Tibial artery (tissue), 4 donors: ENCODE results near the gene INPP5F.

Experiments
- DNase-seq, 2 donors: peaks; one replicate each; pipeline ENCODE4 v3.0.0-alpha.2; 2019
- H3K27ac ChIP-seq, 2 donors: fragments of 200-600 bp; sonication (generic) in 1 of 2; 1 replicate in 1 of 2; 2 replicates in 1 of 2; pipeline ENCODE4 v1.5.1; 2018 to 2019; ENCODE audit warnings: mild to moderate bottlenecking in 1 of 2
- H3K27me3 ChIP-seq, 2 donors: fragments of 200-600 bp; sonication (generic) in 1 of 2; one replicate each; pipeline versions ENCODE4 v1.5.1 to v1.6.0; 2016 to 2019
- H3K36me3 ChIP-seq, 3 donors: fragments of 200-600 bp; sonication (generic) in 2 of 3; one replicate each; pipeline ENCODE4 v1.5.1; 2016 to 2019; ENCODE audit warnings: mild to moderate bottlenecking in 2 of 3
- H3K4me1 ChIP-seq, 4 donors: fragments of 200-600 bp; sonication (generic) in 2 of 4; 1 replicate in 3 of 4; 2 replicates in 1 of 4; pipeline ENCODE4 v1.5.1; 2016 to 2019
- H3K4me3 ChIP-seq, 2 donors: fragments of 200-600 bp; sonication (generic) in 1 of 2; 1 replicate in 1 of 2; 2 replicates in 1 of 2; pipeline ENCODE4 v1.5.1; 2018 to 2019; ENCODE audit warnings: mild to moderate bottlenecking in 2 of 2
- H3K9me3 ChIP-seq, 3 donors: fragments of 200-600 bp; sonication (generic) in 1 of 3; one replicate each; pipeline ENCODE4 v1.5.1; 2016 to 2019
- CTCF ChIP-seq, 2 experiments: fragments of 200-600 bp in 1 of 2; fragments of 450-650 bp in 1 of 2; IDR thresholded peaks; one replicate each; pipeline ENCODE4 v1.5.1; 2017 to 2019; ENCODE audit warnings: antibody characterized with exemption in 2 of 2, mild to moderate bottlenecking in 1 of 2, moderate library complexity in 1 of 2
- intact Hi-C: fragments of 100-400 bp; cut with DNase I; formaldehyde crosslinking; loops from one replicate; pipeline ENCODE4 v1.15.0; 2023; ENCODE audit warnings: low total_unique reads

Gene INPP5F

GRCh38 chr10:119758448-119759195, 32.8 kb downstream of the INPP5F start:
- no peak overlapping the region for H3K27ac ChIP-seq
- intact Hi-C loops: loop anchor here (10.0 kb wide), 1 partner anchor 56 kb away; no protein-coding TSS in a partner anchor
- H3K27me3 ChIP-seq: no peaks in the 10 kb centered on the region
- no peaks in the 10 kb centered on the region for H3K36me3 ChIP-seq
- H3K4me1 ChIP-seq: peaks cover 0 to 34% (median 9%) of the 10 kb centered on the region in 4 donors
- DNase-seq: no peak
- no peak overlapping the region for H3K4me3 ChIP-seq
- no peak for TF ChIP-seq CTCF (IDR thresholded peaks at IDR 0.05)
- no peaks in the 10 kb centered on the region for H3K9me3 ChIP-seq

GRCh38 chr10:119759832-119760231, 34.0 kb downstream of the INPP5F start:
- no peak overlapping the region for H3K27ac ChIP-seq
- intact Hi-C loops: loop anchor here (10.0 kb wide), 1 partner anchor 55 kb away; no protein-coding TSS in a partner anchor

GRCh38 chr10:119761106-119761505, 35.3 kb downstream of the INPP5F start:
- no peaks in the 10 kb centered on the region for H3K9me3 ChIP-seq
- TF ChIP-seq CTCF (IDR thresholded peaks at IDR 0.05): no peak

More at GRCh38 chr10:119759832-119760231, 34.0 kb downstream of the INPP5F start:
- Histone ChIP-seq H3K4me1 (peaks cover 0 to 30% (median 7%) of the 10 kb centered on the region in 4 donors), H3K9me3 (no peaks in the 10 kb centered on the region), H3K4me3 (no peak overlapping the region), H3K27me3 (no peaks in the 10 kb centered on the region), H3K36me3 (no peaks in the 10 kb centered on the region)
- TF ChIP-seq CTCF (IDR thresholded peaks at IDR 0.05): no peak
- DNase-seq: no peak

GRCh38 chr10:119762035-119762434, 36.2 kb downstream of the INPP5F start:
- Histone ChIP-seq H3K4me3 (no peak overlapping the region), H3K9me3 (no peaks in the 10 kb centered on the region), H3K27ac (peak overlapping the region in 1 of 2 donors; percentile 38), H3K36me3 (no peaks in the 10 kb centered on the region), H3K4me1 (peaks cover 0 to 18% (median 3%) of the 10 kb centered on the region in 4 donors), H3K27me3 (no peaks in the 10 kb centered on the region)
- DNase-seq: no peak
- intact Hi-C loops: no loop called here
- TF ChIP-seq CTCF (IDR thresholded peaks at IDR 0.05): no peak

More at GRCh38 chr10:119761106-119761505, 35.3 kb downstream of the INPP5F start:
- Histone ChIP-seq H3K27ac (peak overlapping the region; percentile 31 to 48), H3K27me3 (no peaks in the 10 kb centered on the region), H3K36me3 (no peaks in the 10 kb centered on the region), H3K4me3 (no peak overlapping the region), H3K4me1 (peaks cover 0 to 18% (median 3%) of the 10 kb centered on the region in 4 donors)
- intact Hi-C loops: no loop called here
- no peak for DNase-seq

DNA sequence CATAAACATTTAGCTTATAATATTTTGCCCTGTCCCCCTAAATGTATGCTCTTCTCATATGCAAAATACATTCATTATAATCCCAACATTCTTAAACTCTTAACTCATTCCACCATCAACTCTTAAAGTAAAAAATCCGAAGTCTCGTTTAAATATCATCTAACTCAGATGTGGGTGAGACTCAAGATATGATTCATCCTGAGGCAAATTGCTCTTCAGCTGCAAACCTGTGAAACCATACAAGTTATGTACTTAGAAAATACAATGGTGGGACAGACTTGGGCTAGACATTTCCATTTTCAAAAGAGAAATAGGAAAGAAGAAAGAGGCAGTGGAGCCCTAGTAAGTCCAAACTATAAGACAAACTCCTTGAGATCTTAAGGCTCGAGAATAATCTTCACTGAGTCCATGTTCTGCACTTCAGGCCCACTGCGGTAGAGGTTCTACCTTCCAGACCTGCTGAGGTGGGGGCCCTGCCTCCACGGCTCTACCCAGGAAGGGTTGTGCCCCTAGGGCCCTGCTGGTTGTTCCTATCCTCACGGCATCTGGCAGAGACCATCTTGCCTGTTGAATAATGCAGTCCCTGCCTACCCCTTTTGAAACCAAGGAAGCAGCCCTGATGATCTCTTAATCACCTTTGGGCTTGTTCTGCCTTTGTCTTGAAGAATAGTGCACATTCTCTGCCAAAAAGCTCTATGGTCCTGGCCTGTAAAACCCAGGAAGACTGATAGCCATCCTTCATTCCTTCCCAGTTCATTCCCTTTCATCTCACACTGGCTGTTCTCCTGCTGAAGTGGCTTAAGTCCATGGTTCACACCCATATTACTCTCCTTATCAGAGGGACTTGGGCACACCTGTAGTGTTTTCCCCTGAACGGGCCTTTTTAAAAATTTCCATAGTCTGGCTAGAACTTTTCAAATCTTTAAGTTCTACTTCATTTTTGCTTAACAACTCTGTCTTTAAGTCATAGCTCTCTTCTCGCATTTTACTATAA, 37.3 kb downstream of the INPP5F start:
- H3K4me3 ChIP-seq: no peak overlapping the region
- no peaks in the 10 kb centered on the region for H3K9me3 ChIP-seq

More for the DNA sequence above, 37.3 kb downstream of the INPP5F start:
- H3K36me3 ChIP-seq: no peaks in the 10 kb centered on the region
- no peak for DNase-seq
- no peak for TF ChIP-seq CTCF (IDR thresholded peaks at IDR 0.05)
- H3K27ac ChIP-seq: no peak overlapping the region
- H3K27me3 ChIP-seq: no peaks in the 10 kb centered on the region
- H3K4me1 ChIP-seq: peaks cover 0 to 21% (median 3%) of the 10 kb centered on the region in 4 donors
- intact Hi-C loops: no loop called here
